K562 (cell line): ENCODE measurements around the gene PCK1. TPM values are rescaled to one million over a fixed set of nuclear protein-coding genes. Genes with fewer than 3 reads are reported as not detected.

Source experiments
- ATAC-seq: fragments of 200-7000 bp; cut with Tn5 transposase; 3 replicates; pipeline ENCODE4 v1.9.1; 2020; ENCODE audit warnings: moderate library complexity
- BruUV-seq: library from RNA; stranded (reverse); fragments of 400-500 nt; replicated peaks from 2 replicates; lab custom pipeline; 2021; lab: Mats Ljungman, UMichigan
- CTCF ChIA-PET: fragments of 300-600 bp; formaldehyde crosslinking; extraction: SDS; loops from one replicate; lab custom pipeline; 2021; ENCODE audit warnings: low intra/inter-chr PET ratio; lab: Yijun Ruan, JAX
- POLR2A ChIA-PET: fragments of 300-600, 350-650 bp; sonication (Branson Sonifier 250); formaldehyde crosslinking; extraction: SDS; loops from one replicate; lab custom pipeline; 2021; ENCODE audit warnings: antibody characterized with exemption, inconsistent platforms; lab: Yijun Ruan, JAX
- DNase-seq, 4 experiments: peaks; one replicate each; pipeline versions ENCODE4 v3.0.0 to v3.0.0-alpha.2; 2011 to 2018; ENCODE audit warnings: low spot score in 3 of 4, mixed read lengths in 3 of 4; ENCODE audit errors: extremely low read depth in 1 of 4
- FAIRE-seq: peaks from 2 replicates; lab custom pipeline; 2011; peaks lifted over from hg19 to GRCh38; lab: Jason Lieb, UNC
- H2AFZ ChIP-seq: 2 replicates; pipeline ENCODE4 v1.6.0; 2011; ENCODE audit warnings: low read depth, low read length, control low read depth, inconsistent platforms
- H3K27ac ChIP-seq: fragments of 200-600 bp; 3 replicates; pipeline ENCODE4 v1.8.0; 2011; ENCODE audit warnings: low read depth, mild to moderate bottlenecking, control low read depth, inconsistent platforms, low read length, moderate library complexity, mixed read lengths; ENCODE audit errors: extremely low read depth
- H3K27me3 ChIP-seq, 2 experiments: fragments of 300-600 bp in 1 of 2; 2 replicates in 1 of 2; 3 replicates in 1 of 2; pipeline versions ENCODE4 v1.6.0 to v1.8.0; 2011; ENCODE audit warnings: inconsistent platforms in 2 of 2, low read length in 2 of 2, mild to moderate bottlenecking in 1 of 2, mixed read lengths in 1 of 2, moderate library complexity in 1 of 2; ENCODE audit not compliant: control insufficient read depth in 2 of 2, insufficient read depth in 2 of 2
- H3K36me3 ChIP-seq: fragments of 300-600 bp; 3 replicates; pipeline ENCODE4 v1.8.0; 2011; ENCODE audit warnings: mild to moderate bottlenecking, low read length, inconsistent platforms; ENCODE audit not compliant: control insufficient read depth, insufficient read depth
- H3K4me1 ChIP-seq, 2 experiments: fragments of 200-600 bp in 1 of 2; replicated peaks in 1 of 2; 2 replicates in 1 of 2; 3 replicates in 1 of 2; pipeline versions ENCODE4 v1.5.1 to v1.8.0; 2011; ENCODE audit warnings: inconsistent platforms in 2 of 2, low read length in 2 of 2, mild to moderate bottlenecking in 1 of 2, mixed read lengths in 1 of 2, moderate library complexity in 1 of 2; ENCODE audit not compliant: control insufficient read depth in 2 of 2, insufficient read depth in 2 of 2
- H3K4me2 ChIP-seq: 2 replicates; pipeline ENCODE4 v1.6.1; 2011; ENCODE audit warnings: low read length, control low read depth, inconsistent platforms, mixed read lengths; ENCODE audit not compliant: insufficient read depth
- H3K4me3 ChIP-seq: fragments of 200-600 bp; sonication (generic), shearing (Covaris generic); 2 replicates; pipeline ENCODE4 v1.5.1; 2016; ENCODE audit warnings: control low read depth, inconsistent platforms
- H3K79me2 ChIP-seq: fragments of 200-600 bp; 3 replicates; pipeline ENCODE4 v1.8.0; 2011; ENCODE audit warnings: low read length, inconsistent platforms; ENCODE audit not compliant: control insufficient read depth, insufficient read depth
- H3K9ac ChIP-seq, 2 experiments: 2 replicates each; pipeline versions ENCODE4 v1.6.0 to v1.6.1; 2011; ENCODE audit warnings: low read depth in 2 of 2, low read length in 2 of 2, control low read depth in 1 of 2, inconsistent platforms in 1 of 2, mild to moderate bottlenecking in 1 of 2, mixed read lengths in 1 of 2; ENCODE audit not compliant: insufficient read depth in 1 of 2
- H3K9me1 ChIP-seq: one replicate; pipeline ENCODE4 v1.6.0; 2011; ENCODE audit warnings: inconsistent platforms, mild to moderate bottlenecking, low read length, moderate library complexity; ENCODE audit not compliant: control insufficient read depth, insufficient read depth
- H3K9me3 ChIP-seq: replicated peaks from 2 replicates; pipeline ENCODE4 v1.5.1; 2011; ENCODE audit warnings: low read depth, low read length, inconsistent platforms; ENCODE audit not compliant: control insufficient read depth, insufficient read depth
- H4K20me1 ChIP-seq: replicated peaks from 2 replicates; pipeline ENCODE4 v1.6.1; 2011; ENCODE audit warnings: low read length, inconsistent platforms, mixed read lengths; ENCODE audit not compliant: control insufficient read depth, insufficient read depth
- BRF1 ChIP-seq: IDR thresholded peaks from 3 replicates; pipeline ENCODE4 v1.6.1; 2011; ENCODE audit warnings: borderline replicate concordance, mild to moderate bottlenecking; ENCODE audit not compliant: insufficient read length; ENCODE audit errors: extremely low read depth
- CC2D1A ChIP-seq: fragments of 450-650 bp; IDR thresholded peaks from 2 replicates; pipeline ENCODE4 v1.6.1; 2017; ENCODE audit warnings: mild to moderate bottlenecking
- FOSL1 ChIP-seq: fragments of 200-800 bp; sonication (Bioruptor generic); conservative IDR thresholded peaks from 2 replicates; pipeline ENCODE4 v1.6.1; 2016; ENCODE audit warnings: missing genetic modification characterization, missing compliant biosample characterization
- ILF3 ChIP-seq: fragments of 450-650 bp; IDR thresholded peaks from 2 replicates; pipeline ENCODE4 v1.6.1; 2018; ENCODE audit warnings: antibody characterized with exemption, mild to moderate bottlenecking, moderate library complexity, borderline replicate concordance
- KLF6 ChIP-seq: fragments of 250-450 bp; sonication (Bioruptor Pico); IDR thresholded peaks from 2 replicates; pipeline ENCODE4 v1.4.0; 2020; ENCODE audit warnings: mild to moderate bottlenecking, moderate library complexity, borderline replicate concordance
- MYBL2 ChIP-seq, 2 experiments: fragments of 450-650 bp in 1 of 2; sonication (generic) in 1 of 2; formaldehyde crosslinking in 1 of 2; IDR thresholded peaks; 2 replicates each; pipeline versions ENCODE4 v1.6.1 to v1.8.1; 2017 to 2022; ENCODE audit warnings: borderline replicate concordance in 1 of 2, inconsistent platforms in 1 of 2, low read depth in 1 of 2, mild to moderate bottlenecking in 1 of 2, missing genetic modification reagents in 1 of 2, moderate library complexity in 1 of 2
- NUFIP1 ChIP-seq: fragments of 450-650 bp; IDR thresholded peaks from 2 replicates; pipeline ENCODE4 v1.6.1; 2018; ENCODE audit not compliant: partially characterized antibody
- TBP ChIP-seq: optimal IDR thresholded peaks from 2 replicates; pipeline ENCODE3; 2011; ENCODE audit warnings: low read depth, low read length, improper control_type of control experiment
- XRCC3 ChIP-seq: fragments of 450-650 bp; IDR thresholded peaks from 2 replicates; pipeline ENCODE4 v1.6.1; 2017; ENCODE audit warnings: mild to moderate bottlenecking, moderate library complexity
- ZKSCAN1 ChIP-seq: fragments of 150-350 bp; IDR thresholded peaks from 2 replicates; pipeline ENCODE4 v1.6.1; 2016; ENCODE audit warnings: low read depth, low read length
- ZNF165 ChIP-seq: fragments of 250-450 bp; sonication (Bioruptor Pico); IDR thresholded peaks from 2 replicates; pipeline ENCODE4 v1.4.0; 2020; ENCODE audit warnings: borderline replicate concordance
- ZNF175 ChIP-seq: fragments of 200-800 bp; sonication (Bioruptor generic); IDR thresholded peaks from 2 replicates; pipeline ENCODE4 v1.6.1; 2016; ENCODE audit warnings: low read depth, mild to moderate bottlenecking, missing genetic modification characterization, missing compliant biosample characterization
- ZNF77 ChIP-seq: fragments of 250-450 bp; sonication (Bioruptor Pico); IDR thresholded peaks from 2 replicates; pipeline ENCODE4 v1.5.0; 2020
- WGBS: fragments of 100-300 bp; shearing (Covaris generic); methylation state at CpG from one replicate; pipeline ENCODE4 v1.1.6; 2016; ENCODE audit warnings: low coverage, mixed read lengths; ENCODE audit not compliant: insufficient coverage; ENCODE audit errors: missing lambda C conversion rate; 5-methylcytosine and 5-hydroxymethylcytosine counted together
- in situ Hi-C: fragments of 300-500 bp; cut with MboI; formaldehyde crosslinking; loops from 4 replicates; pipeline ENCODE4 v1.15.0; 2018; ENCODE audit warnings: inconsistent platforms, mixed read lengths
- intact Hi-C: fragments of 100-400 bp; cut with micrococcal nuclease; formaldehyde crosslinking; loops from 2 replicates; pipeline ENCODE4 v1.14.2; 2022
- polyA plus RNA-seq, 8 experiments: library from polyadenylated mRNA; depleted of rRNA in 4 of 8; stranded (reverse) in 5 of 8; unstranded in 3 of 8; fragments of >200 nt; fragmentation: Nextera tagmentation in 2 of 8; fragmentation: Illumina TruSeq in 1 of 8; extraction: Ambion mirVana in 2 of 8; extraction: Trizol in 1 of 8; gene quantifications; 2 replicates each; pipeline versions ENCODE4 v1.2.1 to v1.2.3, GENCODE V29; 2011 to 2014; ENCODE audit warnings: inconsistent platforms in 1 of 8, missing spikeins in 1 of 8
- total RNA-seq, 7 experiments: library from RNA; depleted of rRNA in 6 of 7; stranded (reverse); fragments of >200 nt in 6 of 7; fragmentation: Illumina TruSeq in 2 of 7; extraction: Trizol in 2 of 7; gene quantifications; 2 replicates each; pipeline versions ENCODE4 v1.2.1 to v1.2.3, GENCODE V29; 2011 to 2021; ENCODE audit warnings: low replicate concordance in 1 of 7
- TF ChIP-seq, protein P1 (sequence below): IDR thresholded peaks from 2 replicates; pipeline ENCODE4 v1.6.1; 2011; ENCODE audit not compliant: insufficient read length; ENCODE audit errors: extremely low read depth
- TF ChIP-seq, protein P2 (sequence below): sonication (generic); formaldehyde crosslinking; IDR thresholded peaks from 2 replicates; pipeline ENCODE4 v1.8.1; 2023; ENCODE audit warnings: mild to moderate bottlenecking, missing genetic modification reagents

The PCK1 gene
- total and polyA plus RNA-seq, 9 of the 15 experiments (the other 6 are each of a cell fraction or from before 2014, with no cell fraction given): 0.05 to 0.73 (median 0.15) TPM

DNA sequence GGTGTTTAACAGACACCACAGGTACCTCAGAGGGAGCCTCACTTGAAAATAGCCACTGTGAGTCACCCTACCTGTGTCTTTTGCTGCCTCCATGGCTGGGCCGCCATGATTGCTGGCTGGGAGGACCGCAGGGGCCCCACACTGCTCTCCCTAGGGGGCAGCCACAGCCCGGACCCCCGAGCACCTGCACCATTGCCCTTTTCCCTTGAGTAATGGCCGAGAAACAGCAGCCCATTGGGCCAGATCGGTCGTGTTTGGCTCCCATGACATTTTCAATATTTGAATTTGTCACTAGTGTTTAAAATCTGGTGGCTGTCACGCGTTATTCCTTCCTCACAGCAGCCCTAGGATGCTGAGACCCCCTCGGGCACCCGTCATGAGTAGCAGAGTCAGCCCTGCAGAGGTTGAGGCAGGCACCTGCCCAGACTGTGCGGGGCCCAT, 52.6 kb downstream of the PCK1 start:
- no peaks in the 10 kb centered on the region for H3K79me2 ChIP-seq
- H3K9ac ChIP-seq: no peak overlapping the region
- no peak overlapping the region for H3K4me2 ChIP-seq
- TF ChIP-seq, protein P1, sequence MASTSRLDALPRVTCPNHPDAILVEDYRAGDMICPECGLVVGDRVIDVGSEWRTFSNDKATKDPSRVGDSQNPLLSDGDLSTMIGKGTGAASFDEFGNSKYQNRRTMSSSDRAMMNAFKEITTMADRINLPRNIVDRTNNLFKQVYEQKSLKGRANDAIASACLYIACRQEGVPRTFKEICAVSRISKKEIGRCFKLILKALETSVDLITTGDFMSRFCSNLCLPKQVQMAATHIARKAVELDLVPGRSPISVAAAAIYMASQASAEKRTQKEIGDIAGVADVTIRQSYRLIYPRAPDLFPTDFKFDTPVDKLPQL: no peak
- TF ChIP-seq TBP: no peak
- no peak for TF ChIP-seq ZNF175 (CRISPR knock-in tag)
- TF ChIP-seq ZNF77 (CRISPR knock-in tag): no peak
- TF ChIP-seq ZKSCAN1: no peak
- no peak for TF ChIP-seq XRCC3
- no peak for TF ChIP-seq MYBL2 (IDR thresholded peaks at IDR 0.05; ENCODE audit: low read depth)
- TF ChIP-seq MYBL2 (CRISPR knock-in tag; IDR thresholded peaks at IDR 0.05; ENCODE audit: borderline replicate concordance): no peak
- no peak for TF ChIP-seq NUFIP1
- TF ChIP-seq KLF6 (CRISPR knock-in tag): no peak
- no peak for TF ChIP-seq ZNF165 (CRISPR knock-in tag)
- no peak for TF ChIP-seq BRF1
- no peak for TF ChIP-seq FOSL1 (tag)
- no peak for TF ChIP-seq ILF3
- TF ChIP-seq, protein P2, sequence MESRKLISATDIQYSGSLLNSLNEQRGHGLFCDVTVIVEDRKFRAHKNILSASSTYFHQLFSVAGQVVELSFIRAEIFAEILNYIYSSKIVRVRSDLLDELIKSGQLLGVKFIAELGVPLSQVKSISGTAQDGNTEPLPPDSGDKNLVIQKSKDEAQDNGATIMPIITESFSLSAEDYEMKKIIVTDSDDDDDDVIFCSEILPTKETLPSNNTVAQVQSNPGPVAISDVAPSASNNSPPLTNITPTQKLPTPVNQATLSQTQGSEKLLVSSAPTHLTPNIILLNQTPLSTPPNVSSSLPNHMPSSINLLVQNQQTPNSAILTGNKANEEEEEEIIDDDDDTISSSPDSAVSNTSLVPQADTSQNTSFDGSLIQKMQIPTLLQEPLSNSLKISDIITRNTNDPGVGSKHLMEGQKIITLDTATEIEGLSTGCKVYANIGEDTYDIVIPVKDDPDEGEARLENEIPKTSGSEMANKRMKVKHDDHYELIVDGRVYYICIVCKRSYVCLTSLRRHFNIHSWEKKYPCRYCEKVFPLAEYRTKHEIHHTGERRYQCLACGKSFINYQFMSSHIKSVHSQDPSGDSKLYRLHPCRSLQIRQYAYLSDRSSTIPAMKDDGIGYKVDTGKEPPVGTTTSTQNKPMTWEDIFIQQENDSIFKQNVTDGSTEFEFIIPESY (CRISPR knock-in tag): no peak
- no peak for TF ChIP-seq CC2D1A
- no peaks in the 10 kb centered on the region for H3K9me1 ChIP-seq
- BruUV-seq: no TSS peak
- POLR2A ChIA-PET: no interaction called here
- WGBS: 0% methylated on average over 12 of the region's 12 CpGs
- H3K4me3 ChIP-seq: no peak overlapping the region
- no peak for ATAC-seq
- in situ Hi-C loops (loop anchor here (25.0 kb wide), 1 partner anchor 599 kb away; no protein-coding TSS in a partner anchor), intact Hi-C loops (no loop called here)
- H4K20me1 ChIP-seq: peaks cover 12% of the 10 kb centered on the region
- CTCF ChIA-PET: no interaction called here
- no peak overlapping the region for H3K27ac ChIP-seq
- DNase-seq: no peak
- H3K4me1 ChIP-seq: peaks cover 0 to 7% of the 10 kb centered on the region in 2 experiments; a peak in 1 of 5 replicates
- H3K36me3 ChIP-seq: no peaks in the 10 kb centered on the region
- no peak overlapping the region for H2AFZ ChIP-seq
- FAIRE-seq: no peak
- no peaks in the 10 kb centered on the region for H3K9me3 ChIP-seq
- peaks cover 16 to 76% of the 10 kb centered on the region in 2 experiments; a peak in 4 of 5 replicates for H3K27me3 ChIP-seq
